ENCODE data around the gene P2RY14. TPM values are rescaled to one million over a fixed set of nuclear protein-coding genes. Genes with fewer than 3 reads are reported as not detected.

Gene P2RY14
- total and polyA plus RNA-seq, 2 of the 13 experiments (the other 11 are each of a cell fraction or from before 2014, with no cell fraction given): not detected

GRCh38 chr3:151226825-151227224, 51.5 kb downstream of the P2RY14 start:
- Histone ChIP-seq H3K4me2 (ENCODE audit: low read depth, low read length) (no peak overlapping the region), H3K79me2 (ENCODE audit: insufficient read depth, low read length) (no peaks in the 10 kb centered on the region), H4K20me1 (ENCODE audit: insufficient read depth, low read length) (no peaks in the 10 kb centered on the region), H3K4me3 (replicated peaks in 1 of 3; ENCODE audit: insufficient read depth in 1 of 3, low read depth in 2 of 3, low read length in 3 of 3) (no peak overlapping the region), H3K9ac (ENCODE audit: insufficient read depth, low read depth, low read length) (no peak overlapping the region), H3K27ac (ENCODE audit: extremely low read length, insufficient read depth, low read length) (no peak overlapping the region), H3K27me3 (ENCODE audit: control insufficient read depth in 1 of 2, insufficient read depth in 2 of 2, low read length in 2 of 2) (no peaks in the 10 kb centered on the region; a peak in 1 of 5 replicates), H3K9me3 (ENCODE audit: low read length) (no peaks in the 10 kb centered on the region; the same call in 1 of the 2 replicates), H2AFZ (ENCODE audit: low read length) (no peak overlapping the region), H3K36me3 (replicated peaks in 1 of 2; ENCODE audit: control insufficient read depth in 1 of 2, insufficient read depth in 2 of 2, low read length in 2 of 2) (no peaks in the 10 kb centered on the region), H3K4me1 (ENCODE audit: insufficient read depth, low read length) (peaks cover 34% of the 10 kb centered on the region)
- FAIRE-seq (no peak), ATAC-seq (no peak), DNase-seq (ENCODE audit: low spot score) (no peak)
- ChIA-PET POLR2A (interaction anchor here (1.5 kb wide), 1 partner anchor 29 kb away, joined by 7 read pairs; no protein-coding TSS in a partner anchor), CTCF (ENCODE audit: low intra/inter-chr PET ratio, low total read pairs) (interaction anchor here (1.4 to 3.2 kb wide), 4 partner anchors 56 to 101 kb away, joined by 3 to 29 read pairs (median 8); no protein-coding TSS in a partner anchor)
- BruUV-seq (replicated peaks): no TSS peak
- TF ChIP-seq SMAD3 (CRISPR knock-in tag; IDR thresholded peaks at IDR 0.05) (no peak), SRSF9 (IDR thresholded peaks at IDR 0.05; ENCODE audit: borderline replicate concordance, insufficient read depth, low read depth, low read length, poor library complexity, severe bottlenecking) (no peak), ZNF720 (CRISPR knock-in tag; IDR thresholded peaks at IDR 0.05) (no peak), ZNF33A (CRISPR knock-in tag; IDR thresholded peaks at IDR 0.05; ENCODE audit: borderline replicate concordance) (no peak), ZNF331 (CRISPR knock-in tag; IDR thresholded peaks at IDR 0.05) (no peak), NFIC (IDR thresholded peaks at IDR 0.05; ENCODE audit: low read length) (no peak), RAD21 (CRISPR knock-in tag; IDR thresholded peaks at IDR 0.05) (no peak), POLR2AphosphoS2 (IDR thresholded peaks at IDR 0.05; ENCODE audit: low read depth, low read length) (no peak), ATF7 (IDR thresholded peaks at IDR 0.05) (no peak), ATF7 (CRISPR knock-in tag; IDR thresholded peaks at IDR 0.05) (no peak), FOXA1 (IDR thresholded peaks at IDR 0.05) (no peak), FOXA1 (CRISPR knock-in tag; IDR thresholded peaks at IDR 0.05) (no peak), LBX2 (CRISPR knock-in tag; IDR thresholded peaks at IDR 0.05; ENCODE audit: borderline replicate concordance) (no peak)
- WGBS (ENCODE audit: low lambda C conversion rate): 94% methylated on average over 4 of the region's 5 CpGs
- intact Hi-C loops (cut with micrococcal nuclease; ENCODE audit: unreplicated experiment) (loop anchor here (1.0 kb wide), 5 partner anchors 29 to 612 kb away; no protein-coding TSS in a partner anchor), in situ Hi-C loops (cut with HindIII; ENCODE audit: extremely low pct_ligation_motif_present, low pct_unique_long_range_greater_than_20kb) (loop anchor here (5.0 kb wide), 2 partner anchors 55 kb away; no protein-coding TSS in a partner anchor)

Measured in HepG2 (cell line).